HCT116 (cell line): ENCODE measurements around the gene PRR5L. TPM values are rescaled to one million over a fixed set of nuclear protein-coding genes. Genes with fewer than 3 reads are reported as not detected.

Experiments used
- ATAC-seq: fragments of 200-7000 bp; cut with Tn5 transposase; 2 replicates; pipeline ENCODE4 v1.9.1; 2020; ENCODE audit warnings: mild to moderate bottlenecking, moderate library complexity
- BruUV-seq: library from RNA; stranded (reverse); fragments of 400-500 nt; replicated peaks from 2 replicates; lab custom pipeline; 2021; lab: Mats Ljungman, UMichigan
- CTCF ChIA-PET: fragments of 300-600 bp; sonication (Branson Sonifier 250); formaldehyde crosslinking; loops from one replicate; lab custom pipeline; 2021; ENCODE audit warnings: antibody characterized with exemption; lab: Charles Lee
- POLR2A ChIA-PET: fragments of 300-600, 350-600 bp; sonication (Branson Sonifier 250); formaldehyde crosslinking; loops from one replicate; lab custom pipeline; 2021; ENCODE audit warnings: antibody characterized with exemption; lab: Charles Lee
- RAD21 ChIA-PET, 2 experiments: fragments of 300-600 bp; sonication (Branson Sonifier 250); formaldehyde crosslinking; loops; one replicate each; lab custom pipeline; 2023; ENCODE audit warnings: low total read pairs in 2 of 2; ENCODE audit not compliant: uncharacterized antibody in 2 of 2, unreplicated experiment in 2 of 2, low non-redundant PET in 1 of 2; lab: Charles Lee
- DNase-seq: peaks from one replicate; pipeline ENCODE4 v3.0.0-alpha.2; 2010; ENCODE audit warnings: low read depth, low spot score
- H2AFZ ChIP-seq: fragments of 200-600 bp; shearing (Covaris generic), sonication (generic); 2 replicates; pipeline ENCODE4 v1.6.1; 2017; ENCODE audit warnings: low read depth, mixed run types, mixed read lengths, antibody characterized with exemption, low read length; ENCODE audit not compliant: poor library complexity, severe bottlenecking
- H3K27ac ChIP-seq: 2 replicates; pipeline ENCODE4 v1.5.1; 2012; ENCODE audit warnings: low read depth, low read length
- H3K27me3 ChIP-seq: fragments of 200-600 bp; sonication (generic); 2 replicates; pipeline ENCODE4 v1.6.1; 2016; ENCODE audit warnings: mixed run types, low read length, mixed read lengths; ENCODE audit not compliant: insufficient read depth
- H3K36me3 ChIP-seq, 2 experiments: fragments of 200-500 bp in 1 of 2; fragments of 200-600 bp in 1 of 2; sonication (Bioruptor generic) in 1 of 2; sonication (generic) in 1 of 2; 2 replicates each; pipeline versions ENCODE4 v1.5.1 to v1.6.1; 2014 to 2016; ENCODE audit warnings: low read length in 2 of 2, inconsistent platforms in 1 of 2, mixed read lengths in 1 of 2, mixed run types in 1 of 2; ENCODE audit not compliant: insufficient read depth in 2 of 2, control insufficient read depth in 1 of 2
- H3K4me1 ChIP-seq, 2 experiments: fragments of 200-600 bp in 1 of 2; sonication (generic) in 1 of 2; 2 replicates each; pipeline versions ENCODE4 v1.5.1 to v1.6.1; 2012 to 2017; ENCODE audit warnings: low read length in 2 of 2, inconsistent platforms in 1 of 2, mild to moderate bottlenecking in 1 of 2, mixed read lengths in 1 of 2, mixed run types in 1 of 2, moderate library complexity in 1 of 2; ENCODE audit not compliant: insufficient read depth in 2 of 2, control insufficient read depth in 1 of 2
- H3K4me2 ChIP-seq: fragments of 200-600 bp; sonication (generic); 2 replicates; pipeline ENCODE4 v1.6.1; 2017; ENCODE audit warnings: mixed run types, low read length, mixed read lengths
- H3K4me3 ChIP-seq, 2 experiments: fragments of 200-600 bp in 1 of 2; sonication (generic) in 1 of 2; replicated peaks in 1 of 2; 2 replicates each; pipeline ENCODE4 v1.5.1; 2011 to 2016; ENCODE audit warnings: low read length in 2 of 2, control low read depth in 1 of 2, low read depth in 1 of 2, mild to moderate bottlenecking in 1 of 2, mixed read lengths in 1 of 2, mixed run types in 1 of 2
- H3K79me2 ChIP-seq: fragments of 200-600 bp; sonication (generic); 2 replicates; pipeline ENCODE4 v1.6.1; 2017; ENCODE audit warnings: mild to moderate bottlenecking, mixed run types, low read length, moderate library complexity, mixed read lengths; ENCODE audit not compliant: insufficient read depth
- H3K9ac ChIP-seq: fragments of 200-600 bp; sonication (generic); 2 replicates; pipeline ENCODE4 v1.6.1; 2016; ENCODE audit warnings: low read length, mixed read lengths
- H3K9me2 ChIP-seq: fragments of 200-600 bp; sonication (generic), shearing (Covaris generic); 2 replicates; pipeline ENCODE4 v1.6.1; 2017; ENCODE audit warnings: mixed run types, mild to moderate bottlenecking, moderate library complexity; ENCODE audit not compliant: insufficient read depth
- H3K9me3 ChIP-seq, 2 experiments: fragments of 200-500 bp in 1 of 2; fragments of 200-600 bp in 1 of 2; sonication (Bioruptor generic) in 1 of 2; sonication (generic) in 1 of 2; 2 replicates each; pipeline ENCODE4 v1.6.1; 2014 to 2017; ENCODE audit warnings: low read length in 2 of 2, mixed read lengths in 2 of 2, inconsistent platforms in 1 of 2, low read depth in 1 of 2, mild to moderate bottlenecking in 1 of 2, mixed run types in 1 of 2, moderate library complexity in 1 of 2; ENCODE audit not compliant: control insufficient read depth in 1 of 2, insufficient read depth in 1 of 2
- H4K20me1 ChIP-seq: fragments of 200-600 bp; sonication (generic), shearing (Covaris generic); 2 replicates; pipeline ENCODE4 v1.6.1; 2017; ENCODE audit warnings: mixed run types, mild to moderate bottlenecking, moderate library complexity; ENCODE audit not compliant: insufficient read depth
- CBX3 ChIP-seq: IDR thresholded peaks from 2 replicates; pipeline ENCODE4 v1.6.1; 2012; ENCODE audit warnings: low read depth
- CEBPB ChIP-seq: IDR thresholded peaks from 2 replicates; pipeline ENCODE4 v1.6.1; 2012; ENCODE audit warnings: low read depth
- EGR1 ChIP-seq: IDR thresholded peaks from 2 replicates; pipeline ENCODE4 v1.6.1; 2012; ENCODE audit warnings: low read depth
- ELF1 ChIP-seq: IDR thresholded peaks from 2 replicates; pipeline ENCODE4 v1.6.1; 2012; ENCODE audit warnings: low read depth, borderline replicate concordance
- MAX ChIP-seq: IDR thresholded peaks from 2 replicates; pipeline ENCODE4 v1.6.1; 2012
- POLR2A ChIP-seq: IDR thresholded peaks from 2 replicates; pipeline ENCODE4 v1.7.0; 2011; ENCODE audit warnings: borderline replicate concordance; ENCODE audit not compliant: insufficient read depth, insufficient read length; ENCODE audit errors: extremely low read depth
- SIN3A ChIP-seq: IDR thresholded peaks from 2 replicates; pipeline ENCODE4 v1.6.1; 2012; ENCODE audit warnings: low read depth
- SRF ChIP-seq: IDR thresholded peaks from 2 replicates; pipeline ENCODE4 v1.6.1; 2012; ENCODE audit warnings: low read depth
- YY1 ChIP-seq: IDR thresholded peaks from 2 replicates; pipeline ENCODE4 v1.6.1; 2011; ENCODE audit warnings: low read length, low read depth, moderate library complexity, mild to moderate bottlenecking; ENCODE audit not compliant: insufficient replicate concordance; ENCODE audit errors: extremely low read depth
- intact Hi-C: fragments of 100-400 bp; cut with micrococcal nuclease; formaldehyde crosslinking; loops from 2 replicates; pipeline ENCODE4 v1.10.0; 2022
- total RNA-seq: library from RNA; stranded (reverse); gene quantifications from one replicate; pipeline ENCODE4 v1.2.1, GENCODE V29; 2021; ENCODE audit not compliant: unreplicated experiment
- TF ChIP-seq, protein P1 (sequence below), 3 experiments: fragments of 200-600 bp in 1 of 3; sonication (generic) in 1 of 3; IDR thresholded peaks in 2 of 3; conservative IDR thresholded peaks in 1 of 3; 2 replicates each; pipeline ENCODE4 v1.5.1; 2012 to 2017; ENCODE audit warnings: low read depth in 2 of 3, low read length in 2 of 3, antibody characterized with exemption in 1 of 3, borderline replicate concordance in 1 of 3, control low read depth in 1 of 3, mild to moderate bottlenecking in 1 of 3, mixed read lengths in 1 of 3, mixed run types in 1 of 3, moderate library complexity in 1 of 3; ENCODE audit not compliant: insufficient read depth in 1 of 3
- TF ChIP-seq, protein P2 (sequence below): IDR thresholded peaks from 2 replicates; pipeline ENCODE4 v1.6.1; 2012

PRR5L gene
- total RNA-seq, 1 experiment from 2014 or later = 0.47 TPM

GRCh38 chr11:36345535-36346141 is 49.5 kb downstream of the PRR5L start:
- H3K27me3 ChIP-seq = peaks cover 25% of the 10 kb centered on the region
- H3K36me3 ChIP-seq = no peaks in the 10 kb centered on the region
- no peaks in the 10 kb centered on the region for H3K4me1 ChIP-seq
- ChIA-PET RAD21 (no interaction called here), POLR2A (no interaction called here), CTCF (no interaction called here)
- H3K27ac ChIP-seq = no peak overlapping the region
- no peak for DNase-seq
- H3K9ac ChIP-seq = no peak overlapping the region
- intact Hi-C loops = no loop called here
- no peak for TF ChIP-seq SIN3A
- no peak for TF ChIP-seq SRF
- TF ChIP-seq, protein P1, sequence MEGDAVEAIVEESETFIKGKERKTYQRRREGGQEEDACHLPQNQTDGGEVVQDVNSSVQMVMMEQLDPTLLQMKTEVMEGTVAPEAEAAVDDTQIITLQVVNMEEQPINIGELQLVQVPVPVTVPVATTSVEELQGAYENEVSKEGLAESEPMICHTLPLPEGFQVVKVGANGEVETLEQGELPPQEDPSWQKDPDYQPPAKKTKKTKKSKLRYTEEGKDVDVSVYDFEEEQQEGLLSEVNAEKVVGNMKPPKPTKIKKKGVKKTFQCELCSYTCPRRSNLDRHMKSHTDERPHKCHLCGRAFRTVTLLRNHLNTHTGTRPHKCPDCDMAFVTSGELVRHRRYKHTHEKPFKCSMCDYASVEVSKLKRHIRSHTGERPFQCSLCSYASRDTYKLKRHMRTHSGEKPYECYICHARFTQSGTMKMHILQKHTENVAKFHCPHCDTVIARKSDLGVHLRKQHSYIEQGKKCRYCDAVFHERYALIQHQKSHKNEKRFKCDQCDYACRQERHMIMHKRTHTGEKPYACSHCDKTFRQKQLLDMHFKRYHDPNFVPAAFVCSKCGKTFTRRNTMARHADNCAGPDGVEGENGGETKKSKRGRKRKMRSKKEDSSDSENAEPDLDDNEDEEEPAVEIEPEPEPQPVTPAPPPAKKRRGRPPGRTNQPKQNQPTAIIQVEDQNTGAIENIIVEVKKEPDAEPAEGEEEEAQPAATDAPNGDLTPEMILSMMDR (IDR thresholded peaks at IDR 0.05 in 2 of 3, conservative IDR thresholded peaks at IDR 0.05 in 1 of 3; ENCODE audit: borderline replicate concordance in 1 of 3, insufficient read depth in 1 of 3, low read depth in 2 of 3, low read length in 2 of 3) = no peak
- TF ChIP-seq EGR1 = no peak
- TF ChIP-seq ELF1 = no peak
- TF ChIP-seq POLR2A = no peak
- TF ChIP-seq YY1 = no peak
- TF ChIP-seq MAX = no peak
- TF ChIP-seq CBX3 = no peak
- TF ChIP-seq, protein P2, sequence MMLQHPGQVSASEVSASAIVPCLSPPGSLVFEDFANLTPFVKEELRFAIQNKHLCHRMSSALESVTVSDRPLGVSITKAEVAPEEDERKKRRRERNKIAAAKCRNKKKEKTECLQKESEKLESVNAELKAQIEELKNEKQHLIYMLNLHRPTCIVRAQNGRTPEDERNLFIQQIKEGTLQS = no peak
- TF ChIP-seq CEBPB = no peak
- H3K9me2 ChIP-seq = no peaks in the 10 kb centered on the region
- H3K4me3 ChIP-seq = no peak overlapping the region
- no peak for ATAC-seq
- no peak overlapping the region for H2AFZ ChIP-seq
- no peaks in the 10 kb centered on the region for H4K20me1 ChIP-seq
- no peak overlapping the region for H3K4me2 ChIP-seq
- H3K79me2 ChIP-seq = no peaks in the 10 kb centered on the region
- no TSS peak for BruUV-seq
- no peaks in the 10 kb centered on the region for H3K9me3 ChIP-seq
